Measurements from ENCODE around the gene MTMR1. TPM values are rescaled to one million over a fixed set of nuclear protein-coding genes. Genes with fewer than 3 reads are reported as not detected.

Gene MTMR1
- total RNA-seq, 1 donor from 2014 or later = 18.6 TPM

DNA sequence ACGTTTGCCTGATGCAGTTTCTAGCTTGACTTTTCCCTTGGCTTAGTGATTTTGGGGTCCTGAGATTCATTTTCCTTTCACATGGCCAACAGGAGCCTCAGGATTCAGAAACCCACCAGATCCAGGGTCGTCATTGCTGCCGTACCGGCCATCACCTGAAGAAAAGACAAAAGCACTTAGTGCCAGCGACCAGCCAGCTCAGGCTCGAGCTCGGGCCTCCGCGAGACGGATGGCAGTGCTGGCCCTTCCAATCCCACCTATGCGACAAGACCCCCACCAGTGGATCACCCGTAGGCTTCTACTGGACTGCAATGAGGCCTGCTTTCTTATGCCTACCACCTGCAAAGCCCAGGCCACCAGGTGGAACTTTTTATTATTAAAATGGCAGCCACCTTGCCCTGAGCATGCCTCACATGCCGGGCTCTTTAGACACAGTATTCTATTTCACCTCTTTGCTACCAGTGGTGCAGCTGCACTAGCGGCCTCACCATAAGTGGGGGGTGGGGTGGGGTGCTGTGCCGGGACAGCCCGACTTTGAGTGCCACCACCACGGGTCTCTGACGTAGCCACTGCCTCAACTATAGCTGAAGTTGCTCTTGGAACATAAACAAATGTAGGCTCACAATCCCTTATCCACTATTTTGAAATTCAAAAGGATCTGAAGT is 84.3 kb downstream of the MTMR1 start:
- no peak for DNase-seq (ENCODE audit: low spot score)

- no peak for DNase-seq (ENCODE audit: low spot score)
Observed at GRCh38 chrX:150779385-150779784, 86.2 kb downstream of the MTMR1 start.

DNA sequence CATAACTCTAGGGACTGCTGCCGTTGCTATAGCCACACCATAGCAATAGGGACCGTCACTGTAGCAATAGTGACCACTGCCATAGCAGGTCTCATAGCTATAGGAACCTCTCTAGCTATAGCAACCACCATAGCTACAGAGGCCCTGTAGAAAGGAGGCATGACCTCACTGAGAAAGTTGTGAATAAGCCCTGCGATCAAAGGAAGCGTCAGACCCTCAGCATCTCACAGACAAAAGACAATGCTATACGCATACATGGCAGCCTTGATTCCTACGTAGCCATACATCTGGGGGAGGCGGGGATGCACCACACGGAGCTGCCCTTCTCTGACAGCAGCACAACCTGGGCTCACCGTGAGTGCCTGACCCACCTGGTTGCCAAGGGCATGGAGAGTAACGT is 88.5 kb downstream of the MTMR1 start:
- no peak for DNase-seq (ENCODE audit: low spot score)

DNA sequence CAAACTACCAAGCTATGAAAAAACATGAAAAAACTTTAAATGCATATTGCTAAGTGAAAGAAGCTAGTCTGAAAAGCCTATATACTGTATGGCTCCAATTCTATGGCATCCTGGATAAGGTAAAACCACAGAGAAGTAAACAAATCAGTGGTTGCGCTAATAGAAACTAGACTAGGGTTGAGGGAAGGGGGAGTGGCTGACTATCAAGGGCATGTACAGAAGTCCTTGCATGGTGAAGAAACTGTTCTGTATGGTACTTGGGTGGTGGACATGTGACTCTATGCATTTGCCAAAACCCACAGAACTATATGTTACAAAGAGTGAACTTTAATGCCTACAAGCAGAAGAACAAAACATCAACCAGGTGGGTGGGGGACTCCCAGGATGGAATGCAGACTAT is 96.8 kb downstream of the MTMR1 start:
- DNase-seq (ENCODE audit: low spot score) = no peak

DNA sequence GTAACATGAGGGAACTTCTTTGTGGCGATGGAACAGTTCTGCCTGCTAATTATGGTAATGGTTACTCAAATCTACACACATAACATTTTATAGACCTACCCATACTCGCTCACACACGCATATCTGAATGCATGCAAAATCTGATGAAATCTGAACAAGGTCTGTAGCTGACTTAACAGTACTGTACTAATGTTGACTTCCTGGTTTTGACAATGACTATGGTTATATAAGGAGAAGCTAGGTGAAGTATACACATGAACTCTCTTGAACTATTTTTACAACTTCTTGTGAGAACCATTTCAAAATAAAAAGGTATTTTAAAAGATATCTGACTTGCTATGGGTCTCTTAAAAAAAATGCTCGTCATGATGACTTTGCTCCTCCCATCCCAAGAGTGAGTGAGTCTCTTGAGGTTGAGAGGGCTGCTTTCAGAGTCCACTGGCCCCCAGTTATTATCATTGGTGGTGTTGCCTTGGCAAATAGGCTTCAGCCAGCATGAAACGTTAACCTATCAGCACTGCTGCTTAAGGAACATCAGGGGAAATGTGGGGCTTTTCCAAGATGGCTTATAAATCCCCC is 99.8 kb downstream of the MTMR1 start:
- DNase-seq (ENCODE audit: low spot score) = no peak

- no peak for DNase-seq (ENCODE audit: low spot score)
Observed at GRCh38 chrX:150805736-150806135, 112.5 kb downstream of the MTMR1 start.

DNA sequence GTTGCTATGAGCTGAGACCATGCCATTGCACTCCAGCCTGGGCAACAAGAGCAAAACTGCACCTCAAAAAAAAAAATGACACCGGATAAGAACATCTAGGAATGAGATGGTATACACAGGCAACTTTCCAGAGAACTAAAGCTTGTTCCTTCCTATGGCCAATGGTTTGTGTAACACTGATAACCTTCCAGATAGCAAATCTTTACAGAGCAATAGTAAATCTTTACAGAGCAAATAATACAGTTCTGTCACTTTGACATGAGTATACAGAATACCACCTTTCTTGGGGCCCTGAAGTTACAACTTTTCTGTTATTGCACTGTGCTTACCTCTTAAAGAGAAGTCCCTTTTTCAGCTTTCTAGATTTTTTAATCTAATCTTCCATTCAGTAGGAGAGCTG is 113.6 kb downstream of the MTMR1 start:
- DNase-seq (ENCODE audit: low spot score) = no peak

DNA sequence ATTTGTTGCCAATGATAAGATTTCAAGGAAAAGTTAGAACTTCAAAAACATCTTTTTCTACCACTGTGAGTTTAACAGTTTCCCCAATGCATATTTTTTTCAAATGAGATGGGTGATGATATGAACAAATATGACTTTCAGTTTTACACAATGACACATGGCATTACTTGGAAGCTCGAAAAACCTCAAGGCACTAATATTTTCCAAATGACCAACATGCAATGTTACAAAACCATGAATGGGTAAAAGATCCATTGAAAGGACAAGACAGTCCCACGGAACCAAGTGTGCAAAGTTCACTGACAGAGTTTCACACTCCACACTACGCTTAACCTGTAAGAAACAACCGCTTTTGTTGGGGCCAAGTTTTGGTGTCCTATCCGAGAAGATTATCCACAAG is 120.7 kb downstream of the MTMR1 start:
- DNase-seq (ENCODE audit: low spot score) = no peak

Other genes with a start within 250 kb of the MTMR1 start
- gene MTM1, start 124.8 kb upstream of the MTMR1 start, total RNA-seq = 15.7 TPM
- 68.3 TPM for gene CD99L2, start 205.3 kb downstream of the MTMR1 start, total RNA-seq